GM13976 (cell line): Measurements from ENCODE around the gene EMC1.
A peak's percentile ranks its signal among the peaks of the same experiment; 100 is the strongest.

Source experiments
- DNase-seq: peaks from one replicate; pipeline ENCODE4 v3.0.0; 2012; ENCODE audit warnings: low spot score
- CTCF ChIP-seq: IDR thresholded peaks from 2 replicates; pipeline ENCODE4 v1.5.1; 2012; ENCODE audit warnings: borderline replicate concordance, mild to moderate bottlenecking; ENCODE audit not compliant: insufficient read depth; ENCODE audit errors: extremely low read depth, missing control alignments, control extremely low read depth
- in situ Hi-C: fragments of 300-500 bp; cut with MboI; formaldehyde crosslinking; loops from one replicate; pipeline ENCODE4 v1.12.0; 2022; ENCODE audit warnings: low sequenced_read_pairs, mixed read lengths, inconsistent platforms; ENCODE audit not compliant: unreplicated experiment

EMC1 gene

GRCh38 chr1:19167140-19167539 lies 84.2 kb downstream of the EMC1 start:
- no peak for DNase-seq
- no peak for TF ChIP-seq CTCF
- in situ Hi-C loops: no loop called here

DNA sequence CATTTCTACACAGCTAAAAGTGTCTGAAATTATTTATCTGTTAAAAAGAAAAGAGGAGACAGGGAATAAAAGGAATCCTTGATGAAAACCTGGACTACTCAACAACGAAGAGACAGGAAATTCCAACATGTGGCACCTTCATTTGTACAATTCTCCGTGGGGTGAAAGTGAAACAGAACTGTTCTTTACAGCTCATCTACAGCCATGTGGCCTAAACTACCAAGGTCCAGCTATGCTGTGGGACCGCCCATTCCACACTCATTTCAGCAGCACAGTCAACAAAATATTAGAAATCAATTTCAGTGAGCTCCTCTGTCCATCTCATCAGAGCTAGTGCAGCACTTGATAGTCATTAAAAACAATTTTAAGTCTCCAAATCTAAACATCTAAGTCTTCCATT lies 85.3 kb downstream of the EMC1 start:
- TF ChIP-seq CTCF: no peak
- DNase-seq: peak; percentile 18
- in situ Hi-C loops: no loop called here
